Esophagus (tissue), 2 donors: ENCODE measurements around the gene TPST2. TPM values are rescaled to one million over a fixed set of nuclear protein-coding genes. Genes with fewer than 3 reads are reported as not detected.
A peak's percentile ranks its signal among the peaks of the same experiment; 100 is the strongest.

Source experiments
- H3K27ac ChIP-seq, 2 donors: one replicate each; pipeline ENCODE4 v1.5.1; 2013; ENCODE audit warnings: low read depth in 2 of 2, mild to moderate bottlenecking in 2 of 2, inconsistent platforms in 1 of 2, low read length in 1 of 2, moderate library complexity in 1 of 2
- H3K27me3 ChIP-seq, 2 donors: one replicate each; pipeline ENCODE4 v1.6.1; 2013; ENCODE audit warnings: low read length in 2 of 2, control low read depth in 1 of 2, mild to moderate bottlenecking in 1 of 2; ENCODE audit not compliant: insufficient read depth in 2 of 2, control insufficient read depth in 1 of 2
- H3K36me3 ChIP-seq, 2 donors: one replicate each; pipeline ENCODE4 v1.6.1; 2013; ENCODE audit warnings: low read length in 1 of 2; ENCODE audit not compliant: control insufficient read depth in 2 of 2, insufficient read depth in 2 of 2
- H3K4me1 ChIP-seq, 2 donors: one replicate each; pipeline ENCODE4 v1.6.1; 2013; ENCODE audit warnings: low read length in 1 of 2; ENCODE audit not compliant: control insufficient read depth in 2 of 2, insufficient read depth in 2 of 2
- H3K4me3 ChIP-seq, 2 donors: one replicate each; pipeline ENCODE4 v1.5.1; 2013; ENCODE audit warnings: low read length in 2 of 2, mild to moderate bottlenecking in 2 of 2, low read depth in 1 of 2, moderate library complexity in 1 of 2
- H3K9me3 ChIP-seq, 2 donors: one replicate each; pipeline ENCODE4 v1.6.1; 2013; ENCODE audit warnings: mild to moderate bottlenecking in 2 of 2, low read depth in 1 of 2, low read length in 1 of 2, moderate library complexity in 1 of 2; ENCODE audit not compliant: control insufficient read depth in 2 of 2, insufficient read depth in 1 of 2
- WGBS, 2 donors: extraction: QIAGEN DNeasy Blood & Tissue Kit; methylation state at CpG; one replicate each; pipeline ENCODE4 v1.1.7; 2013; 5-methylcytosine and 5-hydroxymethylcytosine counted together
- polyA plus RNA-seq, 2 donors: library from polyadenylated mRNA; stranded (reverse); fragments of 200-250 nt; gene quantifications; one replicate each; pipeline ENCODE4 v1.2.3, GENCODE V29; 2013
- donor health status: healthy with polysubstance abuse.
- donor health status: Bipolar disorder and iron deficiency.

TPST2 gene
- polyA plus RNA-seq, 2 donors, result 7.6 to 12.6 TPM

- H3K4me3 ChIP-seq, result no peak overlapping the region
- 59 to 85% methylated on average over 9 to 10 of the region's 10 CpGs for WGBS, 2 donors
- peaks cover 3% of the 10 kb centered on the region in 2 donors for H3K4me1 ChIP-seq
- no peak overlapping the region for H3K27ac ChIP-seq
- no peaks in the 10 kb centered on the region for H3K27me3 ChIP-seq
- H3K36me3 ChIP-seq, result no peaks in the 10 kb centered on the region
- no peaks in the 10 kb centered on the region for H3K9me3 ChIP-seq
These were observed 37.5 kb downstream of the TPST2 start for GRCh38 chr22:26552466-26552865.

- H3K27ac ChIP-seq, result no peak overlapping the region
- 90 to 97% methylated on average over 2 of the region's 2 CpGs for WGBS, 2 donors
- H3K4me3 ChIP-seq, result no peak overlapping the region
- peaks cover 3 to 5% of the 10 kb centered on the region in 2 donors for H3K4me1 ChIP-seq
- H3K9me3 ChIP-seq, result no peaks in the 10 kb centered on the region
- no peaks in the 10 kb centered on the region for H3K36me3 ChIP-seq
- no peaks in the 10 kb centered on the region for H3K27me3 ChIP-seq
These were observed 38.4 kb downstream of the TPST2 start for GRCh38 chr22:26551568-26551967.

- no peaks in the 10 kb centered on the region for H3K36me3 ChIP-seq
- WGBS, 2 donors, result 74 to 77% methylated on average over 8 of the region's 8 CpGs
- no peak overlapping the region for H3K4me3 ChIP-seq
- peaks cover 3 to 5% of the 10 kb centered on the region in 2 donors for H3K4me1 ChIP-seq
- no peaks in the 10 kb centered on the region for H3K27me3 ChIP-seq
- no peaks in the 10 kb centered on the region for H3K9me3 ChIP-seq
- no peak overlapping the region for H3K27ac ChIP-seq
These were observed 39.4 kb downstream of the TPST2 start for GRCh38 chr22:26550498-26551033.

GRCh38 chr22:26549902-26550497 is 39.9 kb downstream of the TPST2 start:
- Histone ChIP-seq H3K4me3 (no peak overlapping the region), H3K27me3 (no peaks in the 10 kb centered on the region), H3K27ac (no peak overlapping the region), H3K9me3 (no peaks in the 10 kb centered on the region), H3K4me1 (peaks cover 3 to 5% of the 10 kb centered on the region in 2 donors), H3K36me3 (no peaks in the 10 kb centered on the region)
- WGBS, 2 donors, result 86 to 97% methylated on average over 4 of the region's 4 CpGs

GRCh38 chr22:26548984-26549383 is 40.9 kb downstream of the TPST2 start:
- peak overlapping the region; percentile 72 to 86 for H3K27ac ChIP-seq
- 50 to 71% methylated on average over 6 of the region's 6 CpGs for whole genome bisulfite sequencing, 2 donors

GRCh38 chr22:26548303-26548702 is 41.6 kb downstream of the TPST2 start:
- H3K27me3 ChIP-seq, result no peaks in the 10 kb centered on the region
- H3K4me1 ChIP-seq, result peaks cover 3 to 4% of the 10 kb centered on the region in 2 donors
- H3K27ac ChIP-seq, result peak overlapping the region; percentile 72 to 75
- H3K36me3 ChIP-seq, result peaks cover 0 to 2% of the 10 kb centered on the region in 2 donors
- 78 to 83% methylated on average over 3 of the region's 3 CpGs for WGBS, 2 donors
- H3K9me3 ChIP-seq, result no peaks in the 10 kb centered on the region
- H3K4me3 ChIP-seq, result no peak overlapping the region

More at GRCh38 chr22:26548984-26549383, 40.9 kb downstream of the TPST2 start:
- Histone ChIP-seq H3K9me3 (no peaks in the 10 kb centered on the region), H3K4me3 (no peak overlapping the region), H3K4me1 (peaks cover 3 to 4% of the 10 kb centered on the region in 2 donors), H3K36me3 (peaks cover 0 to 2% of the 10 kb centered on the region in 2 donors), H3K27me3 (no peaks in the 10 kb centered on the region)

- peaks cover 3 to 4% of the 10 kb centered on the region in 2 donors for H3K4me1 ChIP-seq
These were observed 42.1 kb downstream of the TPST2 start for GRCh38 chr22:26547837-26548236.

GRCh38 chr22:26547426-26547825 is 42.5 kb downstream of the TPST2 start:
- H3K36me3 ChIP-seq, result peaks cover 3 to 4% of the 10 kb centered on the region in 2 donors
- no peaks in the 10 kb centered on the region for H3K9me3 ChIP-seq
- H3K27me3 ChIP-seq, result no peaks in the 10 kb centered on the region
- peak overlapping the region; percentile 8 to 34 for H3K27ac ChIP-seq
- WGBS, 2 donors, result 55 to 60% methylated on average over 7 of the region's 7 CpGs
- no peak overlapping the region for H3K4me3 ChIP-seq
- peaks cover 3 to 4% of the 10 kb centered on the region in 2 donors for H3K4me1 ChIP-seq

More at GRCh38 chr22:26547837-26548236, 42.1 kb downstream of the TPST2 start:
- no peaks in the 10 kb centered on the region for H3K27me3 ChIP-seq
- H3K27ac ChIP-seq, result no peak overlapping the region
- H3K9me3 ChIP-seq, result no peaks in the 10 kb centered on the region
- 92 to 93% methylated on average over 4 of the region's 4 CpGs for WGBS, 2 donors
- no peak overlapping the region for H3K4me3 ChIP-seq
- peaks cover 0 to 2% of the 10 kb centered on the region in 2 donors for H3K36me3 ChIP-seq

GRCh38 chr22:26546282-26546681 is 43.6 kb downstream of the TPST2 start:
- 71 to 74% methylated on average over 5 of the region's 5 CpGs for WGBS, 2 donors

GRCh38 chr22:26545827-26546226 is 44.1 kb downstream of the TPST2 start:
- peaks cover 3 to 9% of the 10 kb centered on the region in 2 donors for H3K36me3 ChIP-seq
- H3K27me3 ChIP-seq, result no peaks in the 10 kb centered on the region
- H3K9me3 ChIP-seq, result no peaks in the 10 kb centered on the region
- WGBS, 2 donors, result 77 to 90% methylated on average over 5 of the region's 5 CpGs
- peaks cover 3 to 4% of the 10 kb centered on the region in 2 donors for H3K4me1 ChIP-seq
- H3K4me3 ChIP-seq, result no peak overlapping the region
- no peak overlapping the region for H3K27ac ChIP-seq

More at GRCh38 chr22:26546282-26546681, 43.6 kb downstream of the TPST2 start:
- Histone ChIP-seq H3K27me3 (no peaks in the 10 kb centered on the region), H3K4me3 (no peak overlapping the region), H3K9me3 (no peaks in the 10 kb centered on the region), H3K27ac (no peak overlapping the region), H3K36me3 (peaks cover 3 to 5% of the 10 kb centered on the region in 2 donors), H3K4me1 (peaks cover 3 to 4% of the 10 kb centered on the region in 2 donors)
